SK-N-SH (cell line): ENCODE measurements around the gene MYO1D. TPM values are rescaled to one million over a fixed set of nuclear protein-coding genes. Genes with fewer than 3 reads are reported as not detected.

ENCODE experiments used
- CTCF ChIA-PET: fragments of 300-600, 350-600 bp; formaldehyde crosslinking; extraction: SDS; loops from one replicate; lab custom pipeline; 2021; lab: Yijun Ruan, JAX
- POLR2A ChIA-PET: fragments of 350-600 bp; sonication (Branson Sonifier 250); formaldehyde crosslinking; extraction: SDS; loops from one replicate; lab custom pipeline; 2020; ENCODE audit warnings: antibody characterized with exemption, inconsistent platforms; lab: Yijun Ruan, JAX
- DNase-seq: peaks from one replicate; pipeline ENCODE4 v3.0.0; 2012
- H2AFZ ChIP-seq: fragments of 200-600 bp; sonication (generic); 2 replicates; pipeline ENCODE4 v1.8.1; 2016; ENCODE audit warnings: antibody characterized with exemption, mild to moderate bottlenecking, low read depth
- H3F3A ChIP-seq: fragments of 200-600 bp; sonication (generic); replicated peaks from 2 replicates; pipeline ENCODE3; 2016; ENCODE audit warnings: antibody characterized with exemption, mild to moderate bottlenecking; ENCODE audit not compliant: insufficient read depth
- H3K27ac ChIP-seq, 2 experiments: fragments of 200-500 bp in 1 of 2; fragments of 200-600 bp in 1 of 2; sonication (Bioruptor generic) in 1 of 2; sonication (generic), shearing (Covaris generic) in 1 of 2; 2 replicates each; pipeline versions ENCODE4 v1.5.1 to v1.6.1; 2014 to 2016; ENCODE audit warnings: low read depth in 2 of 2, inconsistent platforms in 1 of 2, low read length in 1 of 2, mild to moderate bottlenecking in 1 of 2, mixed read lengths in 1 of 2
- H3K27me3 ChIP-seq: fragments of 200-600 bp; sonication (generic), shearing (Covaris generic); 2 replicates; pipeline ENCODE4 v1.6.1; 2016; ENCODE audit warnings: mixed run types; ENCODE audit not compliant: insufficient read depth
- H3K36me3 ChIP-seq, 2 experiments: fragments of 200-500 bp in 1 of 2; fragments of 200-600 bp in 1 of 2; sonication (Bioruptor generic) in 1 of 2; sonication (generic) in 1 of 2; replicated peaks in 1 of 2; 2 replicates each; pipeline versions ENCODE3 to v1.5.1; 2014 to 2016; ENCODE audit warnings: low read length in 1 of 2, mild to moderate bottlenecking in 1 of 2; ENCODE audit not compliant: insufficient read depth in 2 of 2, control insufficient read depth in 1 of 2
- H3K4me1 ChIP-seq, 2 experiments: fragments of 200-500 bp in 1 of 2; fragments of 200-600 bp in 1 of 2; sonication (Bioruptor generic) in 1 of 2; sonication (generic), shearing (Covaris generic) in 1 of 2; 2 replicates each; pipeline versions ENCODE4 v1.5.1 to v1.6.1; 2014 to 2016; ENCODE audit warnings: low read depth in 1 of 2, low read length in 1 of 2, mixed run types in 1 of 2; ENCODE audit not compliant: insufficient read depth in 2 of 2, control insufficient read depth in 1 of 2
- H3K4me2 ChIP-seq: fragments of 200-600 bp; sonication (generic), shearing (Covaris generic); 2 replicates; pipeline ENCODE4 v1.6.1; 2017; ENCODE audit warnings: mixed run types
- H3K4me3 ChIP-seq, 2 experiments: fragments of 200-500 bp in 1 of 2; fragments of 200-600 bp in 1 of 2; sonication (Bioruptor generic) in 1 of 2; sonication (generic), shearing (Covaris generic) in 1 of 2; 2 replicates each; pipeline versions ENCODE4 v1.5.1 to v1.8.1; 2014 to 2016; ENCODE audit warnings: low read depth in 2 of 2, inconsistent platforms in 1 of 2, low read length in 1 of 2, mild to moderate bottlenecking in 1 of 2, mixed read lengths in 1 of 2, moderate library complexity in 1 of 2
- H3K79me2 ChIP-seq: fragments of 200-600 bp; sonication (generic); 2 replicates; pipeline ENCODE4 v1.8.1; 2017; ENCODE audit warnings: mild to moderate bottlenecking; ENCODE audit not compliant: insufficient read depth
- H3K9ac ChIP-seq: fragments of 200-600 bp; sonication (generic); 2 replicates; pipeline ENCODE4 v1.6.1; 2017; ENCODE audit warnings: mixed run types
- H3K9me2 ChIP-seq: fragments of 200-600 bp; sonication (generic); 2 replicates; pipeline ENCODE4 v1.6.1; 2017; ENCODE audit warnings: mixed run types
- H3K9me3 ChIP-seq: fragments of 200-600 bp; sonication (generic); 2 replicates; pipeline ENCODE4 v1.6.1; 2017; ENCODE audit warnings: mixed run types, mild to moderate bottlenecking, moderate library complexity
- H4K20me1 ChIP-seq: fragments of 200-600 bp; sonication (generic); 2 replicates; pipeline ENCODE4 v1.6.1; 2017; ENCODE audit warnings: mild to moderate bottlenecking, mixed run types; ENCODE audit not compliant: insufficient read depth
- CHD2 ChIP-seq: fragments of 150-350 bp; IDR thresholded peaks from 2 replicates; pipeline ENCODE4 v1.6.1; 2018; ENCODE audit warnings: low read length; ENCODE audit not compliant: partially characterized antibody
- CTCF ChIP-seq: fragments of 200-600 bp; sonication (generic); IDR thresholded peaks from 2 replicates; pipeline ENCODE4 v1.6.1; 2017; ENCODE audit warnings: antibody characterized with exemption, mild to moderate bottlenecking, moderate library complexity
- ELF1 ChIP-seq: IDR thresholded peaks from 2 replicates; pipeline ENCODE4 v1.4.0; 2012
- FOXJ3 ChIP-seq: sonication (generic); formaldehyde crosslinking; IDR thresholded peaks from 2 replicates; pipeline ENCODE4 v1.5.1; 2020; ENCODE audit warnings: mild to moderate bottlenecking, missing genetic modification reagents
- GABPA ChIP-seq: IDR thresholded peaks from 2 replicates; pipeline ENCODE4 v1.4.0; 2012; ENCODE audit warnings: low read depth, mild to moderate bottlenecking
- GATA2 ChIP-seq: sonication (generic); formaldehyde crosslinking; IDR thresholded peaks from 2 replicates; pipeline ENCODE4 v1.5.0; 2020; ENCODE audit warnings: mild to moderate bottlenecking, missing genetic modification reagents
- IRF3 ChIP-seq: fragments of 150-350 bp; IDR thresholded peaks from 2 replicates; pipeline ENCODE4 v1.6.1; 2016; ENCODE audit warnings: mild to moderate bottlenecking, low read depth, low read length
- MXI1 ChIP-seq: IDR thresholded peaks from 2 replicates; pipeline ENCODE4 v1.6.1; 2012; ENCODE audit warnings: mild to moderate bottlenecking, low read depth, low read length, improper control_type of control experiment
- NRF1 ChIP-seq: IDR thresholded peaks from 2 replicates; pipeline ENCODE4 v1.6.1; 2012; ENCODE audit warnings: low read depth, mild to moderate bottlenecking, low read length
- PBX3 ChIP-seq: IDR thresholded peaks from 2 replicates; pipeline ENCODE4; 2012
- POLR2AphosphoS5 ChIP-seq: IDR thresholded peaks from 2 replicates; pipeline ENCODE4 v1.6.1; 2012; ENCODE audit warnings: low read depth, low read length
- RCOR1 ChIP-seq: fragments of 150-350 bp; IDR thresholded peaks from 2 replicates; pipeline ENCODE4 v1.6.1; 2017; ENCODE audit warnings: antibody characterized with exemption, low read length
- REST ChIP-seq: IDR thresholded peaks from 2 replicates; pipeline ENCODE4 v1.6.1; 2012; ENCODE audit warnings: mild to moderate bottlenecking, low read depth, low read length, moderate library complexity
- RFX5 ChIP-seq: IDR thresholded peaks from 2 replicates; pipeline ENCODE4 v1.6.1; 2012; ENCODE audit warnings: mild to moderate bottlenecking, improper control_type of control experiment, low read length
- RXRA ChIP-seq: IDR thresholded peaks from 2 replicates; pipeline ENCODE4 v1.4.0; 2012; ENCODE audit warnings: low read depth, mild to moderate bottlenecking, borderline replicate concordance
- TEAD4 ChIP-seq: IDR thresholded peaks from 2 replicates; pipeline ENCODE4 v1.4.0; 2012; ENCODE audit warnings: mild to moderate bottlenecking, borderline replicate concordance; ENCODE audit not compliant: insufficient read depth
- USF2 ChIP-seq: fragments of 150-350 bp; IDR thresholded peaks from 2 replicates; pipeline ENCODE4 v1.6.1; 2017; ENCODE audit warnings: antibody characterized with exemption, low read length, low read depth, borderline replicate concordance
- YY1 ChIP-seq: IDR thresholded peaks from 2 replicates; pipeline ENCODE4 v1.4.0; 2012; ENCODE audit warnings: low read depth, mild to moderate bottlenecking
- ZBTB33 ChIP-seq: IDR thresholded peaks from 2 replicates; pipeline ENCODE4 v1.4.0; 2012; ENCODE audit warnings: low read depth, borderline replicate concordance
- WGBS: methylation state at CpG from one replicate; pipeline ENCODE4 v1.1.6; 2017; ENCODE audit warnings: low lambda C conversion rate; 5-methylcytosine and 5-hydroxymethylcytosine counted together
- polyA plus RNA-seq, 3 experiments: library from polyadenylated mRNA; depleted of rRNA; stranded (reverse); fragments of >200 nt; gene quantifications; 2 replicates each; pipeline ENCODE4 v1.2.3, GENCODE V29; 2012

The MYO1D gene
- polyA plus RNA-seq, 1 of the 3 experiments (the other 2 are of a cell fraction) = 20.4 TPM

GRCh38 chr17:32660496-32660985 lies 216.4 kb downstream of the MYO1D start:
- H3K9me2 ChIP-seq = no peaks in the 10 kb centered on the region
- H3K36me3 ChIP-seq = peaks cover 9 to 15% of the 10 kb centered on the region in 2 experiments
- peaks cover 6% of the 10 kb centered on the region for H3F3A ChIP-seq
- H3K27me3 ChIP-seq = no peaks in the 10 kb centered on the region
- no peaks in the 10 kb centered on the region for H3K79me2 ChIP-seq
- no peak for DNase-seq
- peaks cover 0 to 4% of the 10 kb centered on the region in 2 experiments; a peak in 1 of 4 replicates for H3K4me1 ChIP-seq
- no peak overlapping the region for H2AFZ ChIP-seq
- H3K9me3 ChIP-seq = no peaks in the 10 kb centered on the region
- POLR2A ChIA-PET = no interaction called here
- no peak overlapping the region for H3K27ac ChIP-seq
- CTCF ChIA-PET = interaction anchor here (0.8 kb wide), 1 partner anchor 94 kb away, joined by 4 read pairs; no protein-coding TSS in a partner anchor
- H4K20me1 ChIP-seq = no peaks in the 10 kb centered on the region
- 81% methylated on average over 5 of the region's 5 CpGs for WGBS
- no peak overlapping the region for H3K4me2 ChIP-seq
- no peak overlapping the region for H3K4me3 ChIP-seq
- TF ChIP-seq RXRA = no peak
- no peak for TF ChIP-seq YY1
- no peak for TF ChIP-seq GATA2
- TF ChIP-seq RFX5 = no peak
- TF ChIP-seq PBX3 = no peak
- TF ChIP-seq USF2 = no peak
- no peak for TF ChIP-seq REST
- no peak for TF ChIP-seq ELF1
- no peak for TF ChIP-seq POLR2AphosphoS5
- TF ChIP-seq RCOR1 = no peak
- TF ChIP-seq CHD2 = no peak
- TF ChIP-seq TEAD4 = no peak
- TF ChIP-seq GABPA = no peak
- TF ChIP-seq FOXJ3 (CRISPR knock-in tag) = no peak
- TF ChIP-seq MXI1 = no peak
- no peak for TF ChIP-seq ZBTB33
- no peak for TF ChIP-seq CTCF
- TF ChIP-seq NRF1 = no peak
- no peak for TF ChIP-seq IRF3
- H3K9ac ChIP-seq = no peak overlapping the region
